Sigmoid colon (tissue), 4 donors: ENCODE measurements around the gene PADI1.

ENCODE experiments used
- EP300 ChIP-seq, 4 donors: sonication (generic); formaldehyde crosslinking; IDR thresholded peaks; one replicate each; pipeline ENCODE4 v1.6.1; 2017; ENCODE audit warnings: antibody characterized with exemption in 4 of 4
- POLR2A ChIP-seq, 2 donors: fragments of 450-650 bp; IDR thresholded peaks; one replicate each; pipeline ENCODE4 v1.6.1; 2016; ENCODE audit warnings: antibody characterized with exemption in 2 of 2, mild to moderate bottlenecking in 2 of 2, moderate library complexity in 2 of 2
- POLR2AphosphoS5 ChIP-seq, 4 donors: sonication (generic); formaldehyde crosslinking; IDR thresholded peaks; one replicate each; pipeline ENCODE4 v1.6.1; 2017; ENCODE audit warnings: antibody characterized with exemption in 4 of 4
- TF ChIP-seq, protein P1 (sequence below), 4 experiments: fragments of 450-650 bp in 3 of 4; fragments of 200-600 bp in 1 of 4; IDR thresholded peaks; one replicate each; pipeline ENCODE4 v1.5.1; 2016 to 2019; ENCODE audit warnings: antibody characterized with exemption in 4 of 4, mild to moderate bottlenecking in 3 of 4, moderate library complexity in 2 of 4

DNA sequence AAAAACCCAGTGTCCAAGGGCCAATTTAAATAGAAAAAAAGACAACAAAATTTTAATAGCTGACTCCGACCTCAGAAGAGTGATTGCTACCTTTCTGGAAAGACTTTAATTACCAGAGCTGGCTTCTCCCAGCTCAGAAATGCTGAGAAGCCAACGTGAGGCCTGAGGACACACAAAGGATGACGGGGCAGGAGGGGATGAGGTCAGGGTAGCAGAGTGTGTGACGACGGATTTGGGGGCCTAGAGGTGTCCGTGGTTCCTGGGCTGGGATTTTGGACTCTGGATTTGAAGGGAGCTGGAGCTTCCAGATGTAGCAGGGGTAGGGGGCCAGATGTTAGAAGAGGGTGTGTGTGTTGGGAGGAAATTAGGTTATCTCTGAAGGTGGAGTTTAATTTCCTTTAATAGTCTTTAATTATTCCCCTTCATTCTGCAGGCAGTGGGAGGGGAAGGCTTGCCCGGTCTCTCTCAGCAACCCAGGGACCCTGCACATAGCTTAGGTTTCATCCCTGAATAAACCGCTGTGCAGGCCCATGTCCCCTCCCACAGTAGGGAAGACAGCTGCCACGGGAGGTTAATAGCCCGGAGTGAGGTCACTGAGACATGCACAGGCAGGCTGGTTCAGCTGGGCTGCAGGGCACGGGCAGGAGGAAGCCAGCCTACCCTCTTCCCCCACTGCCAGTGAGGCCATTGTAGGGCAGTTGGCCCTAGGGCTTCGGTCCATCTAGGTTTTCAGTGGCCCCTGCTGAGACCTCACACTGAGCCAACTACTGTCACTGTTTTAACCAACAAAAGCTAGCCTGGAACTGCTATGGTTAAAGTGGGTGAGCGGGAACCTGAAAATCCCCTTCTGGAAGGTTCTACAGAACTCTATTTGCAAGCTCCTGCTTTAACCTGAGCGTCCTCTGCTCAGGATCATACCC lies 40.2 kb downstream of the PADI1 start:
- TF ChIP-seq POLR2AphosphoS5 (IDR thresholded peaks at IDR 0.05), result no peak
- TF ChIP-seq, protein P1, sequence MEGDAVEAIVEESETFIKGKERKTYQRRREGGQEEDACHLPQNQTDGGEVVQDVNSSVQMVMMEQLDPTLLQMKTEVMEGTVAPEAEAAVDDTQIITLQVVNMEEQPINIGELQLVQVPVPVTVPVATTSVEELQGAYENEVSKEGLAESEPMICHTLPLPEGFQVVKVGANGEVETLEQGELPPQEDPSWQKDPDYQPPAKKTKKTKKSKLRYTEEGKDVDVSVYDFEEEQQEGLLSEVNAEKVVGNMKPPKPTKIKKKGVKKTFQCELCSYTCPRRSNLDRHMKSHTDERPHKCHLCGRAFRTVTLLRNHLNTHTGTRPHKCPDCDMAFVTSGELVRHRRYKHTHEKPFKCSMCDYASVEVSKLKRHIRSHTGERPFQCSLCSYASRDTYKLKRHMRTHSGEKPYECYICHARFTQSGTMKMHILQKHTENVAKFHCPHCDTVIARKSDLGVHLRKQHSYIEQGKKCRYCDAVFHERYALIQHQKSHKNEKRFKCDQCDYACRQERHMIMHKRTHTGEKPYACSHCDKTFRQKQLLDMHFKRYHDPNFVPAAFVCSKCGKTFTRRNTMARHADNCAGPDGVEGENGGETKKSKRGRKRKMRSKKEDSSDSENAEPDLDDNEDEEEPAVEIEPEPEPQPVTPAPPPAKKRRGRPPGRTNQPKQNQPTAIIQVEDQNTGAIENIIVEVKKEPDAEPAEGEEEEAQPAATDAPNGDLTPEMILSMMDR (IDR thresholded peaks at IDR 0.05), result no peak
- no peak for TF ChIP-seq POLR2A (IDR thresholded peaks at IDR 0.05)
- TF ChIP-seq EP300 (IDR thresholded peaks at IDR 0.05), result no peak
